AML-193 (cell line): ENCODE data around the gene NXPH4.

Source experiments
- DNase-seq, 2 experiments: peaks; one replicate each; lab custom pipeline; 2025; lab: John Stamatoyannopoulos, UW

Gene NXPH4

DNA sequence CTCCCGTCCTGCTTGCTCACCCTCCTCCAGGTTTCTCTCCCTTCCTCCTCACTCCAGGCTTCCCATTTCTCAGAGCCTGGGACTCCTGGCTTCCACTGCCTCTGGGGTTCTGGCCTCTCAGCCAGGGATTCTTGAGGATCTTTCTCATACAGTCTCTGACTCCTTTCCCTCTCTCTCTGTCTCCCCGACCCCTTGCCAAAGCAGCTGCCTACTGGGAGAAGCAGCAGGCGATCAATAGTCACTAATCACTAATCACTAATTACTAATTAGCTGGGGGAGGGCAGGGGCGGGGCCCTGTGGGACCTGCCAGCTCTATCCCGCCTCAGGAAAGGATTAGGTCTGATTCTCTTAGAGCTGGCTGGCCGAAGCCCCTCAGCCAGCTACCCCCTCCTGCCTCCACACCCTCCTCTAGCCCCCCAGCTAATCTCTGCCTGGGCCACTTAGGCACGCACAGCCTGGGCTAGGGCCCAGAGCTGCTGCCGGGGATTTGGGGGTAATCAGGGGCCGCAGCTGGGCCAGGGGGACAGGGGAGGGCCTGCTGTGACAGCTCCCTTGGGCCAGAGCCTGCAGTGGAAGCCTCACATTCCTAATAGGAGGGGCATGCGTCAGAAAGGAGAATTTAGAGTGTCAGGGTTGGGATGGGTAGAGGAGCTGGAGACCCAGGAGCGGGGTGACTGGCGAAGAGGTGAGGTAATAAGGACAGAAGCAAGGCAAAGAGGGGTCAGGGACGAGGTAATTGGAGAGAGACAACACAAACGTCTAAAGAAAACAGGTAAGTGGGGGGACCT lies 2.8 kb downstream of the NXPH4 start:
- no peak for DNase-seq

DNA sequence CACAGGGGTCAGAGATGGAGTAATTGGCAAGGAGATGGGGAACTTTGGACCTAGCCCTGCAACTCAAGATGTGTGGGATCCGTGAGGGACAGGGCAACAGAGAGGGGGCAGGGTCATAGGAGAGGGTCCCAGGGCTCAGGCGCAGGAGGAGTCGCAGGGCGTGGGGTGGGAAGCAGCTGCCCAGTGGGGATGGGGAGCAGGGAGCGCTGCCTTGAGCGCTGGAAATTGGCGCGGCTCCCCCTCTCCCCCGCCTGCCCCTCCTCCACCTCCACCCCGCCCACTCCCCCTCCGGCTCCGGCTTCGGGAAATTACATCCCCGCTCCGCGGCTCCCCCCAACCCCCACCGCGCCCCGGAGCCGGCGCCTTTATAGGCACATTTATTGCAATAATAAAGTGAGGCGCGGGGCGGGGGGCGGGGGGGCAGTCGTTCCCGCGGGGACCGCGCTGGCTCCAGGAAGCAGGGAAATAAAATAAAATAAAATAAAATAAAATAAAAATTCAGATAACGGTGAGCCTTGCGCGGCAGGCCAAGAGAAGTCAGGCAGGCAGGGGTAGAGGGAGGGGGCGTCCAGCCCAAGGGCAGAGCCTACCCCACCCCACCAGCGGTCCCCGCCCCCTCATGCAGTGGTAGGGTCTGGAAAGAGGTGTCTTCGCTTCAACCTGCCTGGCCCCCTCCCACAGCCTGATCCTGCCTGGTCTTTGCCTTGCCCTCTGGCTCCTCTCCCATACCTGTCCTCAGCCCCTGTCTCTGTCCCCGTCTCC lies 3.6 kb downstream of the NXPH4 start:
- no peak for DNase-seq

DNA sequence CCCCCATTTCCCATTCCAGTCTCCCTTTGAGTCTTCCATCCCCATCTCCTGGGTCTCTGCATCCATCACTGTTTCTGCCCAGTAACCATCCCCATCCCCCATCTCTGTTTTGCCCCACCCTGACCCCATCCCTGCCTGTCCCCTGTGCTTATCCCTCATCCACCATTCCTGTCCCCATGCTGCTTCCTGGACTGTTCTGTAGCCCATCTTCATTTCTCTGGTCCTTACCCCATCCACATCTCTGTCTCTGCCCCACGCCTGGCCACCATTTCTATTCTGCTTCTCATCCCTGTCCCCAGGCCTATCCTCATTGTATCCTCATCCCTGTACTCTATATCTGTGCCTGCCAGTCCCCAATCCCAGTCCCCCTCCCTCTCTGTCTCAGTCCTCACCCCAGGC lies 4.2 kb downstream of the NXPH4 start:
- no peak for DNase-seq

DNA sequence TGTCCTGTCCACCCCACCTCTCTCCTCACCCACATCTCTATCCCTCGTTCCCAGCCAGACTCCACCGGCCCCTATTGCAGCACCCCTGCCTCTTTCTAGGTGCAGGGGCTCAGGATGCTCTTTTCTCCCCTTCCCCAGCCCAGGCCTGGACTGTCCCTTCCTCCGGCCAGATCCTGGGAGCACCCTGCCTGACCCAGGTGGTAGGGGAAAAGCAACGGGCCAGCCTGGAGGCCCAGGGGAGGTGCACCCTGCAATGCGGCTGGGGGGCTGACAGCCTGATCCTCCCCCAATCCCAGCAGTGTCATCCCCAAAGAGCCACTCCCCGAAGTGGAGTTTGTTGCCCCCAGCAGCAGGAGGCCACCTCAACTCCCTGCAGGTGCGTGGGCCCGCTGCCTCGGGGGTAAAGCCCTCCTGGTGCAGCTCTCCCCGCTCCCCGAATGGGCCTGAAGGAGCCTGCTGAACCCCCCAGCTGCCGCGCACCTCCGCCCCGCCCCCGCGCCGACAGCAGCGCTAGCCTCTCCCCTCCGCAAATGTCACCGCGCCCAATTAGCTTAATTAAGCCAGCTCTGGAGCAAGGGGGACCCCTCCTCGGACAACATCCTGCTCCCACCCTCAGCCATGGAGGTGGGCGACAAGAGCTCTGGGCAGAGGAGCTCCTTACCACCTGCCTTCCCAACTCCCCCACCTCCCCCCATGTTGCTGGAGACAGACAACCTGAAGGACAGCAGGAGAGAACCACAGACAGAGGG lies 4.7 kb downstream of the NXPH4 start:
- DNase-seq, result no peak

DNA sequence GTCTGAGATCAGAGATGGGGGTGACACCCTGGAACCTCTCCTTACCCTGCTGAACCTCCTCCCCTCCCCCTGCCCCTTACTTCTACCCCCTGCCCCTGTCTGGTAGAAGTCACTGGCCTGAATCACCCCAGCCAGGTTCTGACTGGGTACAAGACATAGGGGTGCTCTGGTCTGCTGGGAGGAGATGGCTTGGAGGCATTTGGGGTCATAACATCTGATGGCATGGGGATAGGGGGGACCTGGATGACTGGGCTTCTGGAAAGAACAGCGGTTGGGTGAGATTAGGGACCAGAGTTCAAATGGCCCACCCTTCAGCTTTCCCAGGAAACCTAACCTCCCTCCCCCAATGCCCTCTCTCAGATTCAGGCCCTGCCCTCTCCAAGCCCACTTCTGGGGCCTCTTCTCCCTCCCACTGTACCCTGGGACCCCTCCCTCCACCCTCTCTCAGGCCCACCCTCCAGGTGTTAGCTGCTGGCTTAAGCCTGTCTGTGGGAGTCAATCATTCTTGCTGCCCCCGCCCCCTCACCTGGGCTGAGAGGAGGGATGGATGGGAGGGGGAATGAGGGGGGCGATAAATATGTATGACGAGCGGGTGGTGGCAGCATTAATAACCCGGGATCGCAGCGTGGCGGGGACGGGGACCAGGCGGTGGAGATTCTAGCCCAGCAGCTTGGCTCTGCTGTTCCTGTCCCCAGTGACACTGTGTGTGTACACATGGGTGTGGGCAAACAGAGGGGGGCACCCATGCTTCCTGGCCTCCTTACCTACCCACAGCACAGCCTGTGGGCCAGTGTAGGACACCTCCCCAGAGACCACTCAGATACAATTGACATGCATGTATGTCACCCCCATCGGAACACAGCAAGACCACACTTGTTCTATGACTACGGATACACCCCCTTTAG lies 5.9 kb downstream of the NXPH4 start:
- no peak for DNase-seq

DNA sequence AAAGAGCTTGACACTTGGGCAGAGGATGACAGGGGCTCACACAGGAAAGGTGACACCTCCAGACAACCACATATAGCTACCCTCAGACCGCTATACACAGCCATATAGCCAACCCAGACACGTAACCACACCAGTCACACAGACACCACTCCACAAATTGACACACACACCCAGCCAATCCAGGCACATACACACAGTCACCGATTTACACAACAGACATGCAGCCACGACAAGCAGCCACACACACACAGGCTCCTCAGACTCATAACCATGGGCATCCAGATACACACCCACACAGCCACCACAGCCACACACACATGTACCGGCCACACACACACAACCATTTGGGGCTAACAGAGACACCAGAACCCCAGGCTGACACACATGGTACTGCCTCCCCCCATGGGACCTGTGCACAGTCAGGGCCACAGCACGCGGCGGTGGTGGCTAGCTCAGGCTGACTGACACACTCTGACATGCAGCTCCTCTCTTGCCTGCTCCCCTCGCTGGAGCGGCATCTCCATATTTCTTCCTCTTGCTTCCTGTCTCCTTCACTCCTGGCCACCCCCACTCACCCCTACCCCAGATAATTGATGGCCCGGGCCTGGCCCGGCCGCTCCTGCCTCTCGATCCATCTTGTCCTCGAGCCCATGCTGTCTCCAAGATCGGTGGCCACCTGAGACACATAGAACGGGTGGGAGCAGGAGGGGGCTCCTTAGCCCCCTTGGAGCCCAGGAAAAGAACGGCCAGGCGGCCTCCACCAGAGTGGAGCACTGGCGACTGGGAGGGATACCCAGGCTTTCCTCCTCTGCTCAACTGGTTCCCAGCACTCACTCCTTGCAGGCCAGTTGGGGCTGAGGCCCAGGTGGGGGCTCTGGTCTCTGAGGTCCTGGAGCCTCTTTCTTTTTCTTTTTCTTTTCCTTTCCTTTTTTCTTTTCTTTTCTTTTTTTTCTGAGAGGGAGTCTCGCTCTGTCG lies 6.9 kb downstream of the NXPH4 start:
- no peak for DNase-seq

DNA sequence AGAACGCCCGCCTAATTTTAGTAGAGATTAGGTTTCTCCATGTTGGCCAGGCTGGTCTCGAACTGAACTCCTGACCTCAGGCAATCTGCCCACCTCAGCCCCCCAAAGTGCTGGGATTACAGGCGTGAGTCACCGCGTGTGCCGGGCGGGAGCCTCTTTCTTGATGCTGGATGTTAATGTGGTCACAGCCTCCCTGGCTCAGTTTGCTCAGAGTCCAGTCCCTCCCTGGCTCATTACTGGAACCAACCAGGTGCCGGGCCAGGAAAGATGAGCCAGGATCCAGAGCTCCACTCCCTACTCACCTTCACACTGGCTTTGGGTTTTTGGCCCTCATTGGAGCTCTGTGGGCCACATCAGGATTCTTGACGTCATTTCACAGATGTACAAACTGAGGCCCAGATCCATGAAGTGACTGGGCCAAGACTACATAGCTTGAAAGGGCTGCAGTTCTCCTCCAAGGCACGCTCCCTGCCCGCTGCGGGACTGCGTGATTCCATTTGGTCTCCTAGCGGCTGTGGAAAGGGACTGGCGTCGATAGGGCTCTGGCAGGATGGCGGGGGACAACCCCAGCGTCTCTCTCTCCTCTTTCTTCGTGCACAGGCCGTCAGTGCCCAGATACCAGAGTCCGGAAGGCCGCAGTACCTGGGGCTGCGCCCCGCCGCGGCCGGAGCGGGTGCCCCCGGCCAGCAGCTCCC lies 7.8 kb downstream of the NXPH4 start:
- DNase-seq, result no peak

DNA sequence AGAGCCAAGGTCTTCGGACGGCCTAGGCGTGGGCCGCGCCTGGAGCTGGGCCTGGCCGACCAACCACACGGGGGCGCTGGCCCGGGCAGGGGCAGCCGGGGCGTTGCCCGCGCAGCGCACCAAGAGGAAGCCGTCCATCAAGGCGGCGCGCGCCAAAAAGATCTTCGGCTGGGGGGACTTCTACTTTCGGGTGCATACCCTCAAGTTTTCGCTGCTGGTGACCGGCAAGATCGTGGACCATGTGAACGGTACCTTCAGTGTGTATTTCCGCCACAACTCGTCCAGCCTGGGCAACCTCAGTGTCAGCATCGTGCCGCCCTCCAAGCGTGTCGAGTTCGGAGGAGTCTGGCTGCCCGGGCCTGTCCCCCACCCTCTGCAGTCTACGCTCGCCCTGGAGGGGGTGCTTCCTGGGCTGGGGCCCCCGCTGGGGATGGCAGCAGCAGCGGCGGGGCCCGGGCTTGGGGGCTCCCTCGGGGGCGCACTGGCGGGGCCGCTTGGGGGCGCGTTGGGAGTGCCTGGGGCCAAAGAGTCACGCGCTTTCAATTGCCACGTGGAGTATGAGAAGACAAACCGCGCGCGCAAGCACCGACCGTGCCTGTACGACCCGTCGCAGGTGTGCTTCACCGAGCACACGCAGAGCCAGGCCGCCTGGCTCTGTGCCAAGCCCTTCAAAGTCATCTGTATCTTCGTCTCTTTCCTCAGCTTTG lies 8.5 kb downstream of the NXPH4 start:
- DNase-seq, result no peak

DNA sequence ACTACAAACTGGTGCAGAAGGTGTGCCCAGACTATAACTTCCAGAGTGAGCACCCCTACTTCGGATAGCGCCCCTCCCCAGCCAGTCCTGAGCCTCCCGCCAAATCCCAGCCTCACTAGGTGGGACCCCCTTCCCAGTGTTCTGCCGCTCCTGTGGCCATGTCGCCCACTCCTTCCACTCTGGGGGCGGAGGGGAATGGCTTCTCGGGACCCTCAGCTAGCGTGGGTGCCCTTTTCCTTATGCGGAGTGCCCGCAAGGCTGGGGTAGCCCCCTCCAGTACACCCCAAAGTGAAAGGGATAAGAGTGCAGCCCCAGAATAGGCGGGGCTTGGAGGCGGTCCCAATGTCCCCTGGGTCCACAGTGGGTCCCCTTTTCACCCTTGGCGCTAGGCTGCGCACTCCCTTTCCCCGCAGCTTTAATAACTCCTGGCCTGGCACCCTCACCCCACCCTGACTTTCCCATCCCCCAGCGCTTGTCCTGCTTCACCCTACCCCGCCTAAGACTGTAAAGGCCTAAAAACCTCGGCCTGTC lies 9.2 kb downstream of the NXPH4 start:
- DNase-seq, result no peak

DNA sequence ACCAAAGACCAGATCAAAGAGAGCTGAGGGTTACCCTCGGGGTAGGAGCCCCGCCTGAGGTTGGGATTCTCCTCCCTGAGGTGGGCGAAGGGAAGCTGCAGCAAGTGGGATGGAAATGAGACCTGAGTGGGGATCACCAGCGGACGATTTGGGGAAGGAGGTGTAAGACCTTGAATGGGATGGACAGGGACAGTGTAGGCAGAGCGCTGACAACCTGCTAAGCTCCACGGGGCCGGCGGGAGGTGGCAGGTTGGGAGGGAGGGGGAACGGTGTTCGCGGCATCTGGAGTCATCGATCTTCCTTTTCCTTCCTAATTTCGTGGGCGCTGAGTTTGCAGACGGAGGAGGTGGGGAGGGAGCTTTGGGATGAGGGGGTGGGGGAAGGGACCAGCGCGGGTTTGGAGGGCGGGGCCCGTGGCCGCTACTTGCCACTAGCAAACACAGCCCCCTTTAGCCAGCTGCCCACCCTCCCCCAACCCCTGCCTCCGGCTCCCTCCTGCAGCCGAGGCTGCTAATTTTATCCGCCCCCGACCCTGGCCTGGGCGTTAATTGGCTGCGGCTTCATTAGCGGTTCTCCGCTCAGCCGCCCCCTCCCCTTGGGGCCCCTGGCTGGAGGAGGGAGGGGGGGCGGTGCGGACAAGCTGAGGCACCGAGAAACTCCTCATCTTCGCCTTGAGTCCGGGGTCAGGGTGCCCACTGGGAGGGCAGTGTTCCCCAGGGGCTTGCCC lies 10.2 kb downstream of the NXPH4 start:
- no peak for DNase-seq

DNA sequence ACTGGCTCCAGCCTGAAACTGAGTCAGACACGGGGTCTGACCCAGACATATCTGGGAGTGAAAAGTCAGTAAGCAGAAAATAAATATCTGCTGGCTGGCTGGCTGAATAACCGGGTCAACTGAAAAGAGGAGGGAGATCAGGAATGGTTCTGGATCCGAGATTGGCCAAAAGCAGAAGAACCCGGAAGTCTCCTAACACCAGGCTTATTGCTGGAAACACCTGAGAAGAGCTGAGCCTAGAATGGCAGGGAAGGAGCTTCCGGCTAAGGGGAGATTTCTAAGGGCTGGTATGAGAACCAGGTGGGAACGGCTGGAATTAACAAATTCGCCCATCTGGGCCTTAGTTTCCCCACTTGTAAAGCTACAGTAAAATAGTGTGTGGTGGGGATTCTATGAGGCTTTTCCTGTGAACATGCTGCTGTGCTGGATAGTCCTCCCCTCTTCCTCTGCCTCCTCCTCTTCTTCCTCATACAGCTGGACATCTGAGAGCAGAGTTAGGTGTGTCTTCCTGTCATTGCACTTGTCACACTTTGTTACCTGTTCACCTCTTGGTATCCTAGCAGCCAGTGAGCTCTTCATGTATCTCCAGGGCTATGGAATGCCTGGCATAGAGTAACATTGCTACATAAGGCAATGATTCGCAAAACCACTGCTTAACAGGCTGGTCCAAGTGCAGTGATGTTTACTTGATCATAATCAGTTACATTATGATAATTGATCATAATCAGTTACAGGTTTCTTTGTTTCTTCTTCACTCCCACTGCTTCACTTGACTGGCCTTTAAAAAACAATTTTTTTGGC lies 10.9 kb downstream of the NXPH4 start:
- DNase-seq, result no peak

DNA sequence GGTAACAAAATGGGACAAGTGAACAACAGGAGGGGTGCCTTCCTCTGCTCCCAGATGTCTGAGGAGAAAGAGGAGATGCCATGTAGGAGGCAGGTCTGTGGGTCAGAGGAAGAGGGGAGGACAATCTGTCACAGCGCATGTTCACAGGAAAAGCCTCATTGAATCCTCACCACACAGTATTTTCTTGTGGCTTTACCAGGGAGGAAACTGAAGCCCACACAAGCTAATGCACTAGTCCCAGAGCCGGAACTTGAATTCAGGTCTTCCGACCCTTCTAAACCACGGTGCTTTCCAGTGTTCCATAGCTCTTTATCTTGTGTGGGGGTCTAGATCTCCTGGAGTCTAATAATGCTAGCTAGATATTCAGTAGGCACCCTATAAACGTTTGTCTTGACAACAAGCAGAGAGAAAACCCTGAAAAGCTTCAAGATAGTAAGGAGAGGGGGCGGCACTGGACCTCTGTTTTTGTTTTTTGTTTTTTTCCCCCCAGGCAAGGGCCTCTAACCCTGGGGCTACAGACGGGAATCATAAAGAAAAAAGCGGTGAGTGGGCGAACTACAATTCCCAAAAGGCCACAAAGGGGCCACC lies 12.5 kb downstream of the NXPH4 start:
- peak; percentile 34 to 52 for DNase-seq

DNA sequence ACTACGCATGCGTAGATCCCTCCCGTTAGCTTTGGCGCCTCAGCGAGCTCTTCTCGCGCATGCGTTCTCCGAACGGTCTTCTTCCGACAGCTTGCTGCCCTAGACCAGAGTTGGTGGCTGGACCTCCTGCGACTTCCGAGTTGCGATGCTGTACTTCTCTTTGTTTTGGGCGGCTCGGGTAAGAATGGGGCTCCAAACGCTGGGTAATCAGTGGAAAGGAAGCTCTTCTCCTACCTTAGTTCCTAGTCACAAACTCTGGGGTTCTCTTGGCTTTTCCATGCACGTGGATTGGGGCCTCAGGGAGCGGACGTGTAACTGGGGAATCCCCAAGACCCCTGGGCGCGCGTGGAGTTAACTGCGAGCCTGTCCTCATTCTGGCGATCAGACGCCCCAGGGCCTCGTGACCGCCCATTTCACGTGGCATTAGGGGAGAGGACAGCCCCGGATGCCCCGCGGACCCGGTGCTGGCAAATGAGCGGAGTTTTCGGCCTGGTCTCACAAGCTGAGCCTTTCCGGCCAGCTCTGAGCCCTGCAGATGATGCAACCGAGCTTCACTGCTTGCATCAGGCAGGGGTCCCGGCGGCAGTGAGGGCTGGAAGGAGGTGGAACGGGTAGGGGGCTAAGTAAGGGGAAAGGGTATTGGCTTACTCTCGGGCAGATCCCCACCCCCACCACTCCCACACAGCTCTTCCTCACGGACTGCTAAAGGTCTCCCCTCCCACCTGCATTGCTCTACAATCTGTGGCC lies 13.2 kb downstream of the NXPH4 start, which contains the start of gene SHMT2:
TSS of gene SHMT2 (plus strand) at position 78 of the 747 bp plus-strand sequence. CDS start at position 146, 68 bp downstream.
- peak; percentile 95 for DNase-seq

DNA sequence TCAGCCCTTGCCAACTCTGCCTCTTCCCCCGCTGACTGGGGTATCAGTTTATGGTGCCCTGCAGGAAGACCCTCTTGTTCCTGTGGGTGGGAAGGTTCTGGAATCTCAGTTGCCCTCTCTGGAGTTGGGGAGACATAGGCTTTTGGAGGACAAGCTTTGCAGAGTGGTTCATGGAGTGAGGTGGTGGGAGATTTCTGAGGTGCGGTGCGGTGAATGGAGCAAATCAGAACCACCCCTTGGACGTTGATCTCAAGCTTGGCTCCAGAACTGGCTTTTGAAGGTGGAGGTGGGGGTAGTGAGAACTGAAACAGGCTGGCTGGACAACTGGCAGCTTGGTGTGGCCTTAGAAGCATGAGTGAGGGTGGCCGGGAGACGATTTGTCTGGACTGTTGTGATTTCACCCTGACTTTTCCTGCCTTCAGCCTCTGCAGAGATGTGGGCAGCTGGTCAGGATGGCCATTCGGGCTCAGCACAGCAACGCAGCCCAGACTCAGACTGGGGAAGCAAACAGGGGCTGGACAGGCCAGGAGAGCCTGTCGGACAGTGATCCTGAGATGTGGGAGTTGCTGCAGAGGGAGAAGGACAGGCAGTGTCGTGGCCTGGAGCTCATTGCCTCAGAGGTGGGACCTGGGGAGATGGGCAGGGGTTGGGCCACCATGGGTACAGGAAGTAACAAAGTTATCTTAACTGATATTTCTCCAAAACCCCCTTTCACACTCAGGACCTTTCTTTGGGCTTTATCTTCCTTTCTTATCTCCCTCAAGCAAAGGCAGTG lies 14.0 kb downstream of the NXPH4 start:
- no peak for DNase-seq

DNA sequence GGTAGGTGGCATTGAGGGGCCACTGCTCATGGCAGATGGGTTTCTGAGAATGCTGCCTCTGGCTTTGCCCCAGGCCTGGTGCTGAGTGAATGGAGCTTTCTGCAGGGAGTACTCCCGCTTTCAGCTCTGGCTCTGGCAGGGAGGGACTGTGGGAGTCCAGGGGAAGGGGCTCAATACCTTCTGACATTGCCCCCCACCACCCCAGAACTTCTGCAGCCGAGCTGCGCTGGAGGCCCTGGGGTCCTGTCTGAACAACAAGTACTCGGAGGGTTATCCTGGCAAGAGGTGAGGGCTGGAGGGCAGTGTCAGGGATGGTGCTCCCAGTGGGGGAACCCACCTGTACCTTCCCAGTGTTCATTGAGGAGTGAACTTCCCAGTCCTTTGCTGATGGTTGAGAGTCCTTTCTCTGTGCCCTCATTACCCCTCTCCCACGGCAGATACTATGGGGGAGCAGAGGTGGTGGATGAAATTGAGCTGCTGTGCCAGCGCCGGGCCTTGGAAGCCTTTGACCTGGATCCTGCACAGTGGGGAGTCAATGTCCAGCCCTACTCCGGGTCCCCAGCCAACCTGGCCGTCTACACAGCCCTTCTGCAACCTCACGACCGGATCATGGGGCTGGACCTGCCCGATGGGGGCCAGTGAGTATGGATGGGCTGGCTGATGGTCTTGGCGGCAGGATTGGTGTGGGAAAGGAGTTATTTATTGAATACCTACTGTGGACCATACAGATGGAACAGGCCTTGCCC lies 14.9 kb downstream of the NXPH4 start:
- DNase-seq, result no peak
